HepG2 (cell line): ENCODE results near the gene GPT2. TPM values are rescaled to one million over a fixed set of nuclear protein-coding genes. Genes with fewer than 3 reads are reported as not detected.
A peak's percentile ranks its signal among the peaks of the same experiment; 100 is the strongest.

Source experiments
- AKAP8 ChIP-seq: sonication (generic); formaldehyde crosslinking; IDR thresholded peaks from 2 replicates; pipeline ENCODE4 v1.5.1; 2020; ENCODE audit warnings: mild to moderate bottlenecking, missing genetic modification reagents
- EP300 ChIP-seq, 3 experiments: sonication (generic) in 1 of 3; formaldehyde crosslinking in 1 of 3; IDR thresholded peaks; 2 replicates each; pipeline versions ENCODE4 v1.5.1 to v1.6.1; 2011 to 2020; ENCODE audit warnings: low read depth in 2 of 3, low read length in 2 of 3, borderline replicate concordance in 1 of 3, improper control_type of control experiment in 1 of 3, mild to moderate bottlenecking in 1 of 3, missing genetic modification reagents in 1 of 3, moderate library complexity in 1 of 3
- FLYWCH1 ChIP-seq: sonication (generic); formaldehyde crosslinking; IDR thresholded peaks from 2 replicates; pipeline ENCODE4 v1.8.1; 2023; ENCODE audit warnings: mild to moderate bottlenecking, missing genetic modification reagents
- MXI1 ChIP-seq: IDR thresholded peaks from 3 replicates; pipeline ENCODE4 v1.6.1; 2012; ENCODE audit warnings: low read depth, low read length, inconsistent platforms, borderline replicate concordance
- NFIC ChIP-seq: IDR thresholded peaks from 2 replicates; pipeline ENCODE4 v1.6.1; 2012; ENCODE audit warnings: mild to moderate bottlenecking, low read length, inconsistent platforms
- NR2F1 ChIP-seq, 2 experiments: fragments of 450-650 bp in 1 of 2; formaldehyde crosslinking in 1 of 2; IDR thresholded peaks; 2 replicates each; pipeline versions ENCODE4 v1.5.0 to v1.6.1; 2016 to 2020; ENCODE audit warnings: mild to moderate bottlenecking in 1 of 2, missing compliant biosample characterization in 1 of 2, missing genetic modification reagents in 1 of 2, moderate library complexity in 1 of 2
- PAX8 ChIP-seq: sonication (generic); formaldehyde crosslinking; IDR thresholded peaks from 2 replicates; pipeline ENCODE4 v1.8.0; 2022; ENCODE audit warnings: mild to moderate bottlenecking, missing genetic modification reagents, borderline replicate concordance
- POLR2AphosphoS2 ChIP-seq: IDR thresholded peaks from 2 replicates; pipeline ENCODE4 v1.6.1; 2011; ENCODE audit warnings: low read depth, low read length, improper control_type of control experiment
- REL ChIP-seq: sonication (generic); formaldehyde crosslinking; conservative IDR thresholded peaks from 2 replicates; pipeline ENCODE4 v1.8.0; 2022; ENCODE audit warnings: mild to moderate bottlenecking, missing genetic modification reagents, moderate library complexity
- SAP130 ChIP-seq: IDR thresholded peaks from 2 replicates; pipeline ENCODE4 v1.6.1; 2016; ENCODE audit warnings: low read depth
- SMC3 ChIP-seq: IDR thresholded peaks from 2 replicates; pipeline ENCODE4 v1.6.1; 2011; ENCODE audit warnings: low read length, improper control_type of control experiment
- SP5 ChIP-seq: IDR thresholded peaks from 2 replicates; pipeline ENCODE4 v1.6.1; 2016; ENCODE audit warnings: low read depth, borderline replicate concordance
- STAG1 ChIP-seq: sonication (generic); formaldehyde crosslinking; IDR thresholded peaks from 2 replicates; pipeline ENCODE4 v1.4.0; 2020; ENCODE audit warnings: missing genetic modification reagents
- TCF7 ChIP-seq: sonication (generic); IDR thresholded peaks from 2 replicates; pipeline ENCODE4 v1.6.1; 2016; ENCODE audit warnings: antibody characterized with exemption, low read depth
- TRAFD1 ChIP-seq: sonication (generic); formaldehyde crosslinking; IDR thresholded peaks from 2 replicates; pipeline ENCODE4 v1.5.1; 2020; ENCODE audit warnings: missing genetic modification reagents, mild to moderate bottlenecking, borderline replicate concordance
- TSC22D2 ChIP-seq: sonication (generic); formaldehyde crosslinking; IDR thresholded peaks from 2 replicates; pipeline ENCODE4 v1.5.1; 2020; ENCODE audit warnings: missing genetic modification reagents, mild to moderate bottlenecking, borderline replicate concordance
- ZBTB3 ChIP-seq: sonication (generic); formaldehyde crosslinking; IDR thresholded peaks from 2 replicates; pipeline ENCODE4 v1.4.0; 2020; ENCODE audit warnings: low read depth, mild to moderate bottlenecking, moderate library complexity, missing genetic modification reagents, borderline replicate concordance
- ZC3H13 ChIP-seq: sonication (generic); formaldehyde crosslinking; IDR thresholded peaks from 2 replicates; pipeline ENCODE4 v1.8.1; 2023; ENCODE audit warnings: mild to moderate bottlenecking, missing genetic modification reagents, moderate library complexity
- ZNF207 ChIP-seq: fragments of 450-650 bp; IDR thresholded peaks from 2 replicates; pipeline ENCODE4 v1.6.1; 2016; ENCODE audit warnings: antibody characterized with exemption, borderline replicate concordance
- ZNF224 ChIP-seq: sonication (generic); formaldehyde crosslinking; IDR thresholded peaks from 2 replicates; pipeline ENCODE4 v1.5.0; 2020; ENCODE audit warnings: mild to moderate bottlenecking, missing genetic modification reagents
- polyA plus RNA-seq, 8 experiments: library from polyadenylated mRNA; depleted of rRNA in 3 of 8; stranded (reverse) in 7 of 8; unstranded in 1 of 8; fragments of >200 nt; fragmentation: Illumina TruSeq in 4 of 8; extraction: Trizol in 4 of 8; gene quantifications; 2 replicates each; pipeline versions ENCODE4 v1.2.1 to v1.2.3, GENCODE V29; 2011 to 2016; ENCODE audit warnings: low read depth in 4 of 8, missing spikeins in 1 of 8, mixed read lengths in 1 of 8; ENCODE audit not compliant: insufficient read depth in 1 of 8
- total RNA-seq, 5 experiments: library from RNA; depleted of rRNA; stranded (reverse); fragments of >200 nt; fragmentation: Illumina TruSeq; extraction: Trizol; gene quantifications; 2 replicates each; pipeline ENCODE4 v1.2.3, GENCODE V29; 2016; ENCODE audit warnings: low read depth in 1 of 5
- TF ChIP-seq, protein P1 (sequence below): sonication (generic); formaldehyde crosslinking; IDR thresholded peaks from 2 replicates; pipeline ENCODE4 v1.4.0; 2020; ENCODE audit warnings: missing genetic modification reagents, low read depth, mild to moderate bottlenecking, borderline replicate concordance
- TF ChIP-seq, protein P2 (sequence below): sonication (generic); formaldehyde crosslinking; IDR thresholded peaks from 2 replicates; pipeline ENCODE4 v1.4.0; 2020; ENCODE audit warnings: missing genetic modification reagents, borderline replicate concordance
- TF ChIP-seq, protein P3 (sequence below): sonication (generic); formaldehyde crosslinking; IDR thresholded peaks from 2 replicates; pipeline ENCODE4 v1.5.0; 2020; ENCODE audit warnings: mild to moderate bottlenecking, missing genetic modification reagents

GPT2 gene
- total and polyA plus RNA-seq, 2 of the 13 experiments (the other 11 are each of a cell fraction or from before 2014, with no cell fraction given), result 138 to 267 TPM

- TF ChIP-seq SMC3 (0 out of 2 replicates have a peak, but pooled peaks have one; percentile 23), POLR2AphosphoS2 (no peak), MXI1 (no peak), TRAFD1 (CRISPR knock-in tag) (no peak), AKAP8 (CRISPR knock-in tag) (0 out of 2 replicates have a peak, but pooled peaks have one; percentile 1), NFIC (peak; percentile 77; the same call in 1 of the 2 replicates), ZNF207 (no peak), REL (CRISPR knock-in tag) (0 out of 2 replicates have a peak, but pooled peaks have one; percentile 25), ZBTB3 (CRISPR knock-in tag) (no peak), ZNF224 (CRISPR knock-in tag) (peak; percentile 73; the same call in 1 of the 2 replicates), EP300 (IDR thresholded peaks at IDR 0.05; ENCODE audit: low read depth in 2 of 2, low read length in 2 of 2) (peak; percentile 27 to 82; a peak in 3 of 4 replicates), EP300 (CRISPR knock-in tag; IDR thresholded peaks at IDR 0.05; ENCODE audit: borderline replicate concordance) (no peak), PAX8 (CRISPR knock-in tag) (no peak), ZC3H13 (no peak), FLYWCH1 (CRISPR knock-in tag) (no peak), SAP130 (0 out of 2 replicates have a peak, but pooled peaks have one; percentile 1), TSC22D2 (CRISPR knock-in tag) (no peak), TCF7 (peak; percentile 27; the same call in 1 of the 2 replicates), SP5 (CRISPR knock-in tag) (peak; percentile 56; the same call in 1 of the 2 replicates), STAG1 (0 out of 2 replicates have a peak, but pooled peaks have one; percentile 2), NR2F1 (CRISPR knock-in tag; IDR thresholded peaks at IDR 0.05) (no peak)
- TF ChIP-seq, protein P1, sequence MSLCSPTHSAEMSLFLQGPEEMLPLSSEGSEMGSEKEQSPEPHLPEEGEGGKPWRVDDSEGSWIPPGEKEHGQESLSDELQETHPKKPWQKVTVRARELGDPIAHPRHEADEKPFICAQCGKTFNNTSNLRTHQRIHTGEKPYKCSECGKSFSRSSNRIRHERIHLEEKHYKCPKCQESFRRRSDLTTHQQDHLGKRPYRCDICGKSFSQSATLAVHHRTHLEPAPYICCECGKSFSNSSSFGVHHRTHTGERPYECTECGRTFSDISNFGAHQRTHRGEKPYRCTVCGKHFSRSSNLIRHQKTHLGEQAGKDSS (CRISPR knock-in tag), result no peak
- TF ChIP-seq, protein P2, sequence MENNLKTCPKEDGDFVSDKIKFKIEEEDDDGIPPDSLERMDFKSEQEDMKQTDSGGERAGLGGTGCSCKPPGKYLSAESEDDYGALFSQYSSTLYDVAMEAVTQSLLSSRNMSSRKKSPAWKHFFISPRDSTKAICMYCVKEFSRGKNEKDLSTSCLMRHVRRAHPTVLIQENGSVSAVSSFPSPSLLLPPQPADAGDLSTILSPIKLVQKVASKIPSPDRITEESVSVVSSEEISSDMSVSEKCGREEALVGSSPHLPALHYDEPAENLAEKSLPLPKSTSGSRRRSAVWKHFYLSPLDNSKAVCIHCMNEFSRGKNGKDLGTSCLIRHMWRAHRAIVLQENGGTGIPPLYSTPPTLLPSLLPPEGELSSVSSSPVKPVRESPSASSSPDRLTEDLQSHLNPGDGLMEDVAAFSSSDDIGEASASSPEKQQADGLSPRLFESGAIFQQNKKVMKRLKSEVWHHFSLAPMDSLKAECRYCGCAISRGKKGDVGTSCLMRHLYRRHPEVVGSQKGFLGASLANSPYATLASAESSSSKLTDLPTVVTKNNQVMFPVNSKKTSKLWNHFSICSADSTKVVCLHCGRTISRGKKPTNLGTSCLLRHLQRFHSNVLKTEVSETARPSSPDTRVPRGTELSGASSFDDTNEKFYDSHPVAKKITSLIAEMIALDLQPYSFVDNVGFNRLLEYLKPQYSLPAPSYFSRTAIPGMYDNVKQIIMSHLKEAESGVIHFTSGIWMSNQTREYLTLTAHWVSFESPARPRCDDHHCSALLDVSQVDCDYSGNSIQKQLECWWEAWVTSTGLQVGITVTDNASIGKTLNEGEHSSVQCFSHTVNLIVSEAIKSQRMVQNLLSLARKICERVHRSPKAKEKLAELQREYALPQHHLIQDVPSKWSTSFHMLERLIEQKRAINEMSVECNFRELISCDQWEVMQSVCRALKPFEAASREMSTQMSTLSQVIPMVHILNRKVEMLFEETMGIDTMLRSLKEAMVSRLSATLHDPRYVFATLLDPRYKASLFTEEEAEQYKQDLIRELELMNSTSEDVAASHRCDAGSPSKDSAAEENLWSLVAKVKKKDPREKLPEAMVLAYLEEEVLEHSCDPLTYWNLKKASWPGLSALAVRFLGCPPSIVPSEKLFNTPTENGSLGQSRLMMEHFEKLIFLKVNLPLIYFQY (CRISPR knock-in tag), result no peak
- TF ChIP-seq, protein P3, sequence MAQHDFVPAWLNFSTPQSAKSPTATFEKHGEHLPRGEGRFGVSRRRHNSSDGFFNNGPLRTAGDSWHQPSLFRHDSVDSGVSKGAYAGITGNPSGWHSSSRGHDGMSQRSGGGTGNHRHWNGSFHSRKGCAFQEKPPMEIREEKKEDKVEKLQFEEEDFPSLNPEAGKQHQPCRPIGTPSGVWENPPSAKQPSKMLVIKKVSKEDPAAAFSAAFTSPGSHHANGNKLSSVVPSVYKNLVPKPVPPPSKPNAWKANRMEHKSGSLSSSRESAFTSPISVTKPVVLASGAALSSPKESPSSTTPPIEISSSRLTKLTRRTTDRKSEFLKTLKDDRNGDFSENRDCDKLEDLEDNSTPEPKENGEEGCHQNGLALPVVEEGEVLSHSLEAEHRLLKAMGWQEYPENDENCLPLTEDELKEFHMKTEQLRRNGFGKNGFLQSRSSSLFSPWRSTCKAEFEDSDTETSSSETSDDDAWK (CRISPR knock-in tag), result no peak
Measured at GRCh38 chr16:46883353-46883689, 841 bp upstream of the GPT2 start (continued).
